HG02973 (cell line): Measurements from ENCODE around the gene KRT9.
"Not testable (repeated sequence)": the region's sequence is repeated elsewhere in the genome, so short reads cannot be mapped to it uniquely, and the experiment has no call there.

Experiments used
- ATAC-seq: cut with Tn5 transposase; IDR thresholded peaks from one replicate; pipeline ENCODE4 v1.9.1; 2021; ENCODE audit warnings: moderate library complexity; ENCODE audit not compliant: unreplicated experiment

Gene KRT9

GRCh38 chr17:41606930-41607329, 35.1 kb upstream of the KRT9 start:
- ATAC-seq: not testable (repeated sequence)

GRCh38 chr17:41602524-41602923, 30.7 kb upstream of the KRT9 start:
- ATAC-seq: no peak

- no peak for ATAC-seq
Observed at GRCh38 chr17:41600318-41600717, 28.5 kb upstream of the KRT9 start.

- no peak for ATAC-seq
Observed at GRCh38 chr17:41599680-41600079, 27.8 kb upstream of the KRT9 start.

- no peak for ATAC-seq
Observed at GRCh38 chr17:41595585-41595984, 23.7 kb upstream of the KRT9 start.

GRCh38 chr17:41594363-41594915, 22.6 kb upstream of the KRT9 start:
- no peak for ATAC-seq

- no peak for ATAC-seq
Observed at GRCh38 chr17:41593306-41593981, 21.6 kb upstream of the KRT9 start.

- ATAC-seq: no peak
Observed at GRCh38 chr17:41592601-41593305, 20.9 kb upstream of the KRT9 start.

GRCh38 chr17:41589301-41589700, 17.4 kb upstream of the KRT9 start:
- no peak for ATAC-seq

GRCh38 chr17:41588126-41588810, 16.4 kb upstream of the KRT9 start:
- no peak for ATAC-seq

GRCh38 chr17:41586863-41587495, 15.1 kb upstream of the KRT9 start, which contains the start of gene KRT14:
Gene KRT14, minus strand, starts transcription at chr17:41586895. Its CDS starts 61 bp downstream, at chr17:41586834.
- no peak for ATAC-seq

GRCh38 chr17:41585301-41586056, 13.6 kb upstream of the KRT9 start:
- no peak for ATAC-seq

- ATAC-seq: not testable (repeated sequence)
Observed at GRCh38 chr17:41584331-41584927, 12.6 kb upstream of the KRT9 start.

- no peak for ATAC-seq
Observed at GRCh38 chr17:41583137-41584127, 11.6 kb upstream of the KRT9 start.

- not testable (repeated sequence) for ATAC-seq
Observed at GRCh38 chr17:41582061-41582968, 10.5 kb upstream of the KRT9 start.

- no peak for ATAC-seq
Observed at GRCh38 chr17:41581366-41582060, 9.7 kb upstream of the KRT9 start.

- ATAC-seq: no peak
Observed at GRCh38 chr17:41580687-41581365, 9.0 kb upstream of the KRT9 start.
